ENCODE data around the gene ZNF853. TPM values are rescaled to one million over a fixed set of nuclear protein-coding genes. Genes with fewer than 3 reads are reported as not detected.

The ZNF853 gene
- total RNA-seq, 1 experiment from 2014 or later: 7.9 TPM

DNA sequence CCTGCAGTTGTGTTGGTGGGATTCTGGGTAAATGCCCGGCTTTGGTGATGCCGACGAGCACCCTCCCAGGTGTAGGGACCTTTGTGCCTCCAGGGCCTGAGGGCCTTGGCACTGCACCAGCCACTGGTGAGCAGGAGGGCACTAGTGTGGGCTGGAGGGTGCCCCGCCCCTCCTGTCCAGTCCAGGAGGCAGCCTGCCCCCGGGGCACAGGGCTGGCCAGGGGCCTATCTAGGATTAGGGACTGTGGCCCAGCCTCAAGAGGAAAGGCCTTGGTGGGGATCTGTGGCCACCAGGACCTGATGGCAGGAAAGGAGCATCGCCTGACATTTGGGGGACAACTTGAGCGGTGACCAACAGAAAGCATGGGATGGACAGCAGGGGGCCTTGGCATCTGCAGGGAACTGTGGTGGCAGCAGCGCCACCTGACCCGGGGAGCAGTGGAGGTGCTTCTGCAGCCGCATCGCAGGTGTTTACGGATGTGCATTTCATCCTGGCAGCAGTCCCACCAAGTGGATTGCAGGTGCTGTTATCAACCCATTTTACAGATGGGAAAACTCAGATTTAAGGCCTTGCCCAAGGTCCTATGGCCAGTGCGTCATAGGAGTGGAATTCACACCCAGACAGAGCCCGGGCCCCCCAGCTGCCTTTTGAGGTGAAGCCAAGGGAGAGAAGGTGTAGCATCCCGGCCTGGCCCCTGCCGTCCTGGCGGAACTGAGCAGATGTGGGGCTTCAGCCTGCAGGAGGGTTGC, 32.8 kb downstream of the ZNF853 start:
- no TSS peak for BruUV-seq (replicated peaks)
- no peaks in the 10 kb centered on the region for H4K20me1 ChIP-seq (ENCODE audit: insufficient read depth)
- H3K9me2 ChIP-seq (ENCODE audit: insufficient read depth): no peaks in the 10 kb centered on the region
- intact Hi-C loops (cut with micrococcal nuclease; ENCODE audit: unreplicated experiment): no loop called here
- H2AFZ ChIP-seq: no peak overlapping the region
- no peak overlapping the region for H3K4me3 ChIP-seq
- H3K4me1 ChIP-seq (replicated peaks; ENCODE audit: insufficient read depth): no peaks in the 10 kb centered on the region
- H3K9me3 ChIP-seq (ENCODE audit: insufficient read depth, low read depth): peaks cover 8% of the 10 kb centered on the region; the same call in 1 of the 2 replicates
- no peaks in the 10 kb centered on the region for H3K27me3 ChIP-seq (ENCODE audit: insufficient read depth, low read depth)
- no peak overlapping the region for H3K4me2 ChIP-seq
- CTCF ChIA-PET: no interaction called here
- no peak for DNase-seq
- H3K36me3 ChIP-seq (ENCODE audit: low read depth): peaks cover 19% of the 10 kb centered on the region
- H3F3A ChIP-seq (ENCODE audit: insufficient read depth, low read depth): 0 out of 2 replicates have a peak, but pooled peaks cover 5% of the 10 kb centered on the region
- POLR2A ChIA-PET (ENCODE audit: unreplicated experiment): no interaction called here
- no peak for TF ChIP-seq EZH2 (IDR thresholded peaks at IDR 0.05; ENCODE audit: low read depth)
- TF ChIP-seq, protein P1, sequence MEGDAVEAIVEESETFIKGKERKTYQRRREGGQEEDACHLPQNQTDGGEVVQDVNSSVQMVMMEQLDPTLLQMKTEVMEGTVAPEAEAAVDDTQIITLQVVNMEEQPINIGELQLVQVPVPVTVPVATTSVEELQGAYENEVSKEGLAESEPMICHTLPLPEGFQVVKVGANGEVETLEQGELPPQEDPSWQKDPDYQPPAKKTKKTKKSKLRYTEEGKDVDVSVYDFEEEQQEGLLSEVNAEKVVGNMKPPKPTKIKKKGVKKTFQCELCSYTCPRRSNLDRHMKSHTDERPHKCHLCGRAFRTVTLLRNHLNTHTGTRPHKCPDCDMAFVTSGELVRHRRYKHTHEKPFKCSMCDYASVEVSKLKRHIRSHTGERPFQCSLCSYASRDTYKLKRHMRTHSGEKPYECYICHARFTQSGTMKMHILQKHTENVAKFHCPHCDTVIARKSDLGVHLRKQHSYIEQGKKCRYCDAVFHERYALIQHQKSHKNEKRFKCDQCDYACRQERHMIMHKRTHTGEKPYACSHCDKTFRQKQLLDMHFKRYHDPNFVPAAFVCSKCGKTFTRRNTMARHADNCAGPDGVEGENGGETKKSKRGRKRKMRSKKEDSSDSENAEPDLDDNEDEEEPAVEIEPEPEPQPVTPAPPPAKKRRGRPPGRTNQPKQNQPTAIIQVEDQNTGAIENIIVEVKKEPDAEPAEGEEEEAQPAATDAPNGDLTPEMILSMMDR (conservative IDR thresholded peaks at IDR 0.05): no peak
- no peaks in the 10 kb centered on the region for H3K79me2 ChIP-seq (ENCODE audit: low read depth)
- H3K27ac ChIP-seq: no peak overlapping the region

DNA sequence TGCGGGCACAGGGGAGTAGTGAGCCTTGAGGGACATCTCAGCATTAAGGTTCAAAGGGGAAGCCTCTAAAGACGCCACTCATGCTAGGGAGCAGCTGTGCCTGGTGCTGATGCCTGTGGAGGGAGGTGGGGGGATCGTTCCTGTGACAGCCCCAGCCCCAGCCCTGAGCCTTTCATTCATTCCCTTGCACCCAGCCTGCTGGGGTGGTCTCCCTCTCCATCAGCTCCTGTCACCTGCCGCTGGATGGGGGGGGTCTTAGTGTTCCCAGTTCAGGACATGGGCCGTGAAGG, 33.4 kb downstream of the ZNF853 start:
- DNase-seq: no peak
- H3K9me3 ChIP-seq (ENCODE audit: insufficient read depth, low read depth): peaks cover 8% of the 10 kb centered on the region; the same call in 1 of the 2 replicates
- ChIA-PET POLR2A (ENCODE audit: unreplicated experiment) (no interaction called here), CTCF (no interaction called here)
- no peak overlapping the region for H2AFZ ChIP-seq
- H3F3A ChIP-seq (ENCODE audit: insufficient read depth, low read depth): 0 out of 2 replicates have a peak, but pooled peaks cover 5% of the 10 kb centered on the region
- no peaks in the 10 kb centered on the region for H3K79me2 ChIP-seq (ENCODE audit: low read depth)
- no peak overlapping the region for H3K4me3 ChIP-seq
- no peaks in the 10 kb centered on the region for H3K9me2 ChIP-seq (ENCODE audit: insufficient read depth)
- H4K20me1 ChIP-seq (ENCODE audit: insufficient read depth): no peaks in the 10 kb centered on the region
- TF ChIP-seq, protein P1 (conservative IDR thresholded peaks at IDR 0.05): no peak
- no peak for TF ChIP-seq EZH2 (IDR thresholded peaks at IDR 0.05; ENCODE audit: low read depth)
- BruUV-seq (replicated peaks): no TSS peak
- no peak overlapping the region for H3K4me2 ChIP-seq
- intact Hi-C loops (cut with micrococcal nuclease; ENCODE audit: unreplicated experiment): no loop called here
- peaks cover 19% of the 10 kb centered on the region for H3K36me3 ChIP-seq (ENCODE audit: low read depth)
- H3K27me3 ChIP-seq (ENCODE audit: insufficient read depth, low read depth): no peaks in the 10 kb centered on the region
- H3K4me1 ChIP-seq (replicated peaks; ENCODE audit: insufficient read depth): no peaks in the 10 kb centered on the region
- no peak overlapping the region for H3K27ac ChIP-seq

DNA sequence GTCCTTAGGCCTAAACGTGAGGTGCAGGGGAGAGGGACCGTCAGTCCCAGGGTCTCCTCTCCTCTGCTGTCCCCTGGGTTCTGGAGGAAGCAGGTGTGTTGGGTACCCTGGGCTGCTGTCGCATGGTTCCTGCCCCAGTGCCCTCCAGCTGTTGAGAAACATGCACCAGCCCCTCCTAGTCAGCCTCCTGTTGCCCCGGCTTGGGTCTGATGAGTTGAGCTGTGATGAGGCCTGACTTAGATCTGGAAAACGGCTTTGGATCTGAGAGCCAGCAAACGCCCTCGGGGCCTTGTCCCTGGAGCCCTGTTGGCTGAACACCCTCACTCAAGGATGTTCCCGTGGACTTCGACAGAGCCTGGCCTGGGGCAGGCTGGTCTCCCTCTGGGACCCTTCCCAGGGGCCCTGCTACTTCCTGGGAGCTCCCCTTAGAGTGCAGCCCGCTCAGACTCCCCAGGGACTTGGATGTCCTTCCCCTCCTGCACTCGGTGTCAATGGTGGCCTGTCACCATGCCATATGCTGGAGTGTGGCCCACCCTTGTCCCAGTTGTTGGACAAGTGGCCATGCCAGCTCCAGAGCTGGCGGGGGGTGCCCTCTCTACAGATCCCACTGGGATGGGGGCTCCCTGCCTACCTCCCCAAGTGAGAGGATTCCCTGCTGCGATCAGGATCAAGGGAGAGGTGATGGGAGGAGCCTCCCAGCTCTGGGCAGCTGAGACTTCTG, 34.0 kb downstream of the ZNF853 start:
- POLR2A ChIA-PET (ENCODE audit: unreplicated experiment): no interaction called here
- TF ChIP-seq, protein P1 (conservative IDR thresholded peaks at IDR 0.05): no peak
- no peak for TF ChIP-seq EZH2 (IDR thresholded peaks at IDR 0.05; ENCODE audit: low read depth)
- intact Hi-C loops (cut with micrococcal nuclease; ENCODE audit: unreplicated experiment): no loop called here
- 0 out of 2 replicates have a peak, but pooled peaks cover 5% of the 10 kb centered on the region for H3F3A ChIP-seq (ENCODE audit: insufficient read depth, low read depth)
- no peak for DNase-seq
- CTCF ChIA-PET: no interaction called here
- H3K4me2 ChIP-seq: no peak overlapping the region
- H2AFZ ChIP-seq: no peak overlapping the region
- H3K79me2 ChIP-seq (ENCODE audit: low read depth): no peaks in the 10 kb centered on the region
- no peaks in the 10 kb centered on the region for H3K4me1 ChIP-seq (replicated peaks; ENCODE audit: insufficient read depth)
- H3K4me3 ChIP-seq: no peak overlapping the region
- no peaks in the 10 kb centered on the region for H4K20me1 ChIP-seq (ENCODE audit: insufficient read depth)
- peaks cover 8% of the 10 kb centered on the region; the same call in 1 of the 2 replicates for H3K9me3 ChIP-seq (ENCODE audit: insufficient read depth, low read depth)
- peaks cover 19% of the 10 kb centered on the region for H3K36me3 ChIP-seq (ENCODE audit: low read depth)
- H3K27ac ChIP-seq: no peak overlapping the region
- H3K27me3 ChIP-seq (ENCODE audit: insufficient read depth, low read depth): no peaks in the 10 kb centered on the region
- H3K9me2 ChIP-seq (ENCODE audit: insufficient read depth): no peaks in the 10 kb centered on the region
- BruUV-seq (replicated peaks): no TSS peak
